ENCODE data around the gene PRR16.

The PRR16 gene

DNA sequence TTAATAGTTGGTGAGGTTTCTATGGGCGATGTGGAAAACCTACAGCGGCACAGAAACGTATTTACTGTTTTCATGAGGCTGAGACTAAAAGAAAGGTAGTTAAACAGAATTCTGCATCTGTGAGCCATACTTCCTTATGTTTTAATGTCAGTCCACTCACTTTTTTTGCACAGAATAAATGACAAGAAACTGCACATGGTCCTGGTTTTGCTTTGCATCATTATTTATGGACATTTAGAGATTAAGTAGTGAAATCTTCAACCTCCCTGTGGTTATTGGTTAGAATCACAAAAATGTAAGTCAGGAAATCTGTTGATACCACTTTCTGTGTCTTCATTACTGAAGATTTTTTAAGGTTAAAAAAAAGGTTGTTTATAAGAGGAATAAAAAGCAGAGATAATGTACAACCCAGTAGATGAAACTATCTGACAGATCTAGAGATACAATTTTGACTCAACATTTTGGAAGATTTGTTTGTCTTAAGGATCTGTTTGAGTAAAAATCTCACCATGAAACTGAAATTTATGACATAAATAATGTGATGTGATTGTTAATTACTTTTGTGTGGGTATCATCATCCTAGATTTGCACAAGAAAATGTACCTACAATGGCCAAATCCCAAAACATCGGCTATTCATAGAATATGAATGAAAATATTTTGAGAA lies 2.4 kb downstream of the PRR16 start:
- POLR2A ChIA-PET: no interaction called here
- CTCF ChIA-PET: interaction anchor here (0.6 kb wide), 1 partner anchor 301 kb away, joined by 5 read pairs; no protein-coding TSS in a partner anchor
- TF ChIP-seq L3MBTL2 (conservative IDR thresholded peaks at IDR 0.05) (no peak), FOXK2 (IDR thresholded peaks at IDR 0.05) (no peak), HDGF (IDR thresholded peaks at IDR 0.05; ENCODE audit: borderline replicate concordance) (no peak), TARDBP (IDR thresholded peaks at IDR 0.05) (no peak), ARNT (IDR thresholded peaks at IDR 0.05) (no peak), SUZ12 (IDR thresholded peaks at IDR 0.05) (no peak), SP1 (IDR thresholded peaks at IDR 0.05) (no peak), CTBP1 (IDR thresholded peaks at IDR 0.05; ENCODE audit: borderline replicate concordance) (no peak), ZNF384 (IDR thresholded peaks at IDR 0.05) (no peak), LEF1 (IDR thresholded peaks at IDR 0.05; ENCODE audit: borderline replicate concordance) (no peak), BHLHE40 (IDR thresholded peaks at IDR 0.05; ENCODE audit: borderline replicate concordance) (no peak), PKNOX1 (IDR thresholded peaks at IDR 0.05) (no peak), NFRKB (IDR thresholded peaks at IDR 0.05) (no peak), FOXA1 (IDR thresholded peaks at IDR 0.05) (no peak), FOXM1 (IDR thresholded peaks at IDR 0.05; ENCODE audit: borderline replicate concordance) (no peak)
- DNase-seq (ENCODE audit: extremely low spot score): no peak

DNA sequence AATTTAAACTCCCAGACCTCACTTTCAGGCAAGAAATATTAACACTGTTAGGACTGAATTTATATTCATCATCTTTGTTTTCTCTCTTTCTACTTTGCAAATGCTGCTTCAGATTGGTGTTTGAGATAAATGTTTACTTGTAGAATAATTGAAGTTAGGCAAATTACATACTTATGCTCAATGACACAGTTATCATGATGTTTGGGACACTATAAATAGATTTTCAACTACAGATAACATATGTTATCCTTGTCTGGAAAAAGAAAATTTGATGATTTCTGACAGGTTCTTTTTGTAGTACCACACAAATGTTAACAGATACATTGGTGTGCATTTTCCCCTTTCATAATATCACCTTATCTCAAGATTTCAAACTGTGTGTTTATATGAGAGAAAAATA lies 7.9 kb downstream of the PRR16 start:
- POLR2A ChIA-PET: no interaction called here
- DNase-seq (ENCODE audit: extremely low spot score): no peak
- CTCF ChIA-PET: no interaction called here
- TF ChIP-seq CTBP1 (IDR thresholded peaks at IDR 0.05; ENCODE audit: borderline replicate concordance) (no peak), L3MBTL2 (conservative IDR thresholded peaks at IDR 0.05) (no peak), SP1 (IDR thresholded peaks at IDR 0.05) (no peak), TARDBP (IDR thresholded peaks at IDR 0.05) (no peak), HDGF (IDR thresholded peaks at IDR 0.05; ENCODE audit: borderline replicate concordance) (no peak), LEF1 (IDR thresholded peaks at IDR 0.05; ENCODE audit: borderline replicate concordance) (no peak), ZNF384 (IDR thresholded peaks at IDR 0.05) (no peak), FOXA1 (IDR thresholded peaks at IDR 0.05) (no peak)

GRCh38 chr5:120472911-120473310 lies 8.8 kb downstream of the PRR16 start:
- TF ChIP-seq HDGF (IDR thresholded peaks at IDR 0.05; ENCODE audit: borderline replicate concordance): no peak
- TF ChIP-seq CTBP1 (IDR thresholded peaks at IDR 0.05; ENCODE audit: borderline replicate concordance): no peak
- no peak for TF ChIP-seq SUZ12 (IDR thresholded peaks at IDR 0.05)
- no peak for TF ChIP-seq ELF4 (IDR thresholded peaks at IDR 0.05)
- TF ChIP-seq L3MBTL2 (conservative IDR thresholded peaks at IDR 0.05): no peak
- TF ChIP-seq PKNOX1 (IDR thresholded peaks at IDR 0.05): no peak
- no peak for TF ChIP-seq ZNF384 (IDR thresholded peaks at IDR 0.05)
- TF ChIP-seq SP1 (IDR thresholded peaks at IDR 0.05): no peak
- TF ChIP-seq LEF1 (IDR thresholded peaks at IDR 0.05; ENCODE audit: borderline replicate concordance): no peak
- TF ChIP-seq BHLHE40 (IDR thresholded peaks at IDR 0.05; ENCODE audit: borderline replicate concordance): no peak
- TF ChIP-seq FOXA1 (IDR thresholded peaks at IDR 0.05): no peak
- TF ChIP-seq ARNT (IDR thresholded peaks at IDR 0.05): no peak
- TF ChIP-seq FOXK2 (IDR thresholded peaks at IDR 0.05): no peak
- no peak for TF ChIP-seq NFRKB (IDR thresholded peaks at IDR 0.05)
- ChIA-PET CTCF (interaction anchor here (0.6 kb wide), 1 partner anchor 47 kb away, joined by 3 read pairs; no protein-coding TSS in a partner anchor), POLR2A (no interaction called here)
- DNase-seq (ENCODE audit: extremely low spot score): no peak

GRCh38 chr5:120473332-120473731 lies 9.2 kb downstream of the PRR16 start:
- ChIA-PET POLR2A (no interaction called here), CTCF (no interaction called here)
- TF ChIP-seq LEF1 (IDR thresholded peaks at IDR 0.05; ENCODE audit: borderline replicate concordance): no peak
- TF ChIP-seq ZNF384 (IDR thresholded peaks at IDR 0.05): no peak
- TF ChIP-seq L3MBTL2 (conservative IDR thresholded peaks at IDR 0.05): no peak
- TF ChIP-seq SUZ12 (IDR thresholded peaks at IDR 0.05): no peak
- no peak for TF ChIP-seq FOXK2 (IDR thresholded peaks at IDR 0.05)
- no peak for TF ChIP-seq BHLHE40 (IDR thresholded peaks at IDR 0.05; ENCODE audit: borderline replicate concordance)
- TF ChIP-seq FOXM1 (IDR thresholded peaks at IDR 0.05; ENCODE audit: borderline replicate concordance): no peak
- TF ChIP-seq ARNT (IDR thresholded peaks at IDR 0.05): no peak
- no peak for TF ChIP-seq SP1 (IDR thresholded peaks at IDR 0.05)
- no peak for TF ChIP-seq PKNOX1 (IDR thresholded peaks at IDR 0.05)
- TF ChIP-seq FOXA1 (IDR thresholded peaks at IDR 0.05): no peak
- no peak for TF ChIP-seq NFRKB (IDR thresholded peaks at IDR 0.05)
- TF ChIP-seq TARDBP (IDR thresholded peaks at IDR 0.05): no peak
- no peak for TF ChIP-seq HDGF (IDR thresholded peaks at IDR 0.05; ENCODE audit: borderline replicate concordance)
- no peak for DNase-seq (ENCODE audit: extremely low spot score)

GRCh38 chr5:120476063-120476462 lies 12.0 kb downstream of the PRR16 start:
- CTCF ChIA-PET: no interaction called here
- DNase-seq (ENCODE audit: extremely low spot score): no peak

More at GRCh38 chr5:120476063-120476462, 12.0 kb downstream of the PRR16 start:
- POLR2A ChIA-PET: no interaction called here
- TF ChIP-seq BHLHE40 (IDR thresholded peaks at IDR 0.05; ENCODE audit: borderline replicate concordance) (no peak), NFRKB (IDR thresholded peaks at IDR 0.05) (no peak), HDGF (IDR thresholded peaks at IDR 0.05; ENCODE audit: borderline replicate concordance) (no peak), TARDBP (IDR thresholded peaks at IDR 0.05) (no peak), CTBP1 (IDR thresholded peaks at IDR 0.05; ENCODE audit: borderline replicate concordance) (no peak), ZNF384 (IDR thresholded peaks at IDR 0.05) (no peak), SP1 (IDR thresholded peaks at IDR 0.05) (no peak), FOXM1 (IDR thresholded peaks at IDR 0.05; ENCODE audit: borderline replicate concordance) (no peak), L3MBTL2 (conservative IDR thresholded peaks at IDR 0.05) (no peak), ELF4 (IDR thresholded peaks at IDR 0.05) (no peak), PKNOX1 (IDR thresholded peaks at IDR 0.05) (no peak), SUZ12 (IDR thresholded peaks at IDR 0.05) (no peak), LEF1 (IDR thresholded peaks at IDR 0.05; ENCODE audit: borderline replicate concordance) (no peak)

Measured in HEK293T (cell line).